ENCODE results near the gene CADPS2.

Gene CADPS2

DNA sequence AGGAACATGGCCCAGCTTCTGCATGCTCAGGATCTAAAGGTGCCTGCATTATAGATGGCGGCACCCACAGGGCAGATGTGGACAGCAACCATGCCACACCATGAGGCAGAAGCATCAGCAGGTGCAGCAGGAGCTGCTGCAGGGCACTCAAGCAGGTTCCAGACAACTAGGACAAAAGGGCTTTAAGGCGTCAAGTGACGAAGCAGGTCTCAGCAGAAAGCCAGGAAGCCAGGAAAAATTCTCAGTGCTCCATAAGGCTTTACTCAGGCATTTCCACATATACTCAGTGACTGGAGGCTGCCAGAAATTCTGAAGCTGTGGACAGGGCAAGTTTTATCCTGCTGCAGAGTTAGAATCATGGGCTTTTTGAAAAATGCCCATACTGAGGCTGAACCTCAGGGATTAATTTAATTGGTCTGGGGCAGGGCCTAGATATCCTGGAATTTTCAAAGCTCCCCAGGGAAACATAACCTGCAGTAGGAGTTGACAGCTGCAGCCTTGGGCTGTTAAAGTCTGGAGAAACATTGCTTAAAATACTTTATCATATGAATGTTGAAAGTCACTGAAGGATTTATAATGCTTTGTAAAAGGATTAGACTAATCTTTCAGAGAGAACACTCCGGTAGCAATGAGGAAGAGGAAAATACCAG, 115.4 kb downstream of the CADPS2 start:
- Mint-ChIP-seq H3K4me1 (no peaks in the 10 kb centered on the region), H3K9me3 (peaks cover 7% of the 10 kb centered on the region), H3K4me3 (no peak overlapping the region), H3K36me3 (no peaks in the 10 kb centered on the region), H3K27ac (no peak overlapping the region), H3K27me3 (no peaks in the 10 kb centered on the region)
- DNase-seq (ENCODE audit: low spot score in 2 of 2) (no peak), ATAC-seq (ENCODE audit: low read depth) (no peak)

DNA sequence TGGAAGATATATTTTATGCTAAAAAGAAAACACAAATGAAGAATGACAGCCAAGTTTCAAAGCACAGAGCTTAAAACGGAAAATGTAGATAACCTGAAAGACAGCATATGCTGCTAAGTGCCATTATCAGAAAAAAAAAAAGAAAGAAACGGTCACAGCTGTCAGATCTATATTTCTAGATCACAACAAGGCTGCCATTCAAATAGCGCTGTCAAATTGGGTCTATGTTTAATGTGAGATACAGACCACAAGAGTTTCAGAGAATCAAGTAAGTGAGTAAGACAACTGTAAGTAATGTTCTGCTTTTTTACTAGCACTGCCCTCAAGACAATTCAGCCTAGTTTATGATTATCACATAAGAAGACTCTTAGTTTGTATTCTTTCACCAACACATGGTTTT, 117.4 kb downstream of the CADPS2 start:
- H3K9me3 Mint-ChIP-seq, result peaks cover 8% of the 10 kb centered on the region

DNA sequence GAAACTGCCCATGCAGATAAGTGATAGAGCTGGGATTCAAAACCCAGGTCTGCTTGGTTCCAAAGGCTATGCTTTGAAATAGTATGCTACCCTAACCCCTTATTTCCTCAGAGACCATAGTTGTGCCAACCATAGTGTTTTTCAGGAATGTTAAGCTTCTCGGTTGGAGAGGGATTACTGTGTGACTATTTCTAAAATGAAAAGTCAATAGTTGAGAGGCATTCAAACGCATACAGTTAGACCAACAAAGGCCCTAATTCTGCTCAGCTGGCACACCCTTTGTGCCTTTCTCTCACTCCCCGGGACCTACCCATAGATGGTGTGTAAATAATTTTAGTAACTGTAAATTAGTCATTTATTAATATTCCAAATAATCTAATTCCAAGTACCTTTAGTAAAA, 118.9 kb downstream of the CADPS2 start:
- Mint-ChIP-seq H3K4me3 (no peak overlapping the region), H3K4me1 (no peaks in the 10 kb centered on the region), H3K9me3 (peaks cover 8% of the 10 kb centered on the region), H3K27ac (no peak overlapping the region), H3K36me3 (no peaks in the 10 kb centered on the region), H3K27me3 (no peaks in the 10 kb centered on the region)
- ATAC-seq (ENCODE audit: low read depth), result no peak
- no peak for DNase-seq (ENCODE audit: low spot score in 2 of 2)

More for the DNA sequence above, 117.4 kb downstream of the CADPS2 start:
- no peaks in the 10 kb centered on the region for H3K4me1 Mint-ChIP-seq
- no peak overlapping the region for H3K4me3 Mint-ChIP-seq
- H3K27ac Mint-ChIP-seq, result no peak overlapping the region
- ATAC-seq (ENCODE audit: low read depth), result no peak
- no peaks in the 10 kb centered on the region for H3K36me3 Mint-ChIP-seq
- H3K27me3 Mint-ChIP-seq, result no peaks in the 10 kb centered on the region
- DNase-seq (ENCODE audit: low spot score in 2 of 2), result no peak

DNA sequence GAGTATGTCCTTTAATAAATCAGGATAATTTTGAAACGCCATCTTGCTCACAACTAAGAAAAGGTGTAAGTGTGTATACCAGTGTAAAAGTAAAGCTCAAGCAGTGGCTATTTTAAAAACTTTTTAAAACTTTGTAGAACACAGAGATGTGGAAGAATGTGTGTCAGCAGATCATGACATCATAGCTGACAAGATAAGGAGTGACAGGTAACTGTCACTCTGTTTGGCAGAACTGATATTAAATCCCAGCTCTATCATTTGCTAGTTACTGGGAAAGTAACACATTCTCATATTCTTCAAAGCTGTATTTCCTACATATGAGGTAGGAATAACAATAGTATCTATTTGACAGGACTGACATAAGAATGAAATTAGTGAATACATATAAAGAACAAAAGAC, 119.7 kb downstream of the CADPS2 start:
- Mint-ChIP-seq H3K36me3 (no peaks in the 10 kb centered on the region), H3K4me1 (no peaks in the 10 kb centered on the region), H3K4me3 (no peak overlapping the region), H3K27ac (no peak overlapping the region), H3K27me3 (no peaks in the 10 kb centered on the region), H3K9me3 (peaks cover 5% of the 10 kb centered on the region)
- DNase-seq (ENCODE audit: low spot score in 2 of 2) (no peak), ATAC-seq (ENCODE audit: low read depth) (no peak)

DNA sequence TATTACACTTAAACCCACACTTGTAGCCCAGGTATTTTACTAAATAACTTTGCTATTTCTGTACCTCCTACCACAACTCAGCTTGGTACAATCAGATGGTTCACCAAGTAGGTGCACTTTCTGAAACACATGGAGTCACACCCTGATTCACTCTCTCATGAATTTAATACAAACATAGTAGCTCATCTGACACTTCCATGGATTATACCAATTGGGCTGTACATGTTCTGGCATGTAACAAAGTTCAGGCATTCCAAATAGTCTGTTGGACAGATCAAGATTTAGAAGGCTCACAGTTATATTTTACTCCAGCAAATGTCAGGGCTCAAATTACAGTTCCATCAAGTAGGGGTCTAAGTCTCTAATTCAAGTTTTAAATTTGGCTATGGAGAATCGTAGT, 121.4 kb downstream of the CADPS2 start:
- ATAC-seq (ENCODE audit: low read depth) (no peak), DNase-seq (ENCODE audit: low spot score in 2 of 2) (no peak)
- Mint-ChIP-seq H3K4me1 (no peaks in the 10 kb centered on the region), H3K27ac (no peak overlapping the region), H3K27me3 (no peaks in the 10 kb centered on the region), H3K4me3 (no peak overlapping the region), H3K9me3 (peaks cover 5% of the 10 kb centered on the region), H3K36me3 (no peaks in the 10 kb centered on the region)

DNA sequence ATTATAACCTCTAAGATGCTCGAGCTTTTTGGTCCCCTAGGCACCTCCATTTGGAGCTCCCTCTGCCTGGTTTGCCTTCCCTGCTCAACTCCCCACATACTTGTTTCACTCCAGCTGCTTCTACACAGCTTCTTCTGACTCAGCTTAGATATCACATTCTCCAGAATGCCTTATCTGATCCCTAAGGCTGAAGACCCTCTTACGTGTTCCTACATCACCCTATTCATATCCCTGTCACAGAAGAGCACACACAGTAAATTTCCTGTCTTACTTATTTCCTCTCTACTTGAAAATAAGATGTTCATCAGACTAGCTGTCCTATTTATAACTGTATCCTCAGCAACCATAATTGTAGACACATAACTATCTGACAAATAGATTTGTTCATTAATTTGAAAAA, 122.2 kb downstream of the CADPS2 start:
- H3K4me3 Mint-ChIP-seq, result no peak overlapping the region
- no peak for ATAC-seq (ENCODE audit: low read depth)
- H3K9me3 Mint-ChIP-seq, result peaks cover 5% of the 10 kb centered on the region
- H3K27me3 Mint-ChIP-seq, result no peaks in the 10 kb centered on the region
- H3K27ac Mint-ChIP-seq, result no peak overlapping the region
- H3K4me1 Mint-ChIP-seq, result no peaks in the 10 kb centered on the region
- DNase-seq (ENCODE audit: low spot score in 2 of 2), result no peak
- H3K36me3 Mint-ChIP-seq, result no peaks in the 10 kb centered on the region

DNA sequence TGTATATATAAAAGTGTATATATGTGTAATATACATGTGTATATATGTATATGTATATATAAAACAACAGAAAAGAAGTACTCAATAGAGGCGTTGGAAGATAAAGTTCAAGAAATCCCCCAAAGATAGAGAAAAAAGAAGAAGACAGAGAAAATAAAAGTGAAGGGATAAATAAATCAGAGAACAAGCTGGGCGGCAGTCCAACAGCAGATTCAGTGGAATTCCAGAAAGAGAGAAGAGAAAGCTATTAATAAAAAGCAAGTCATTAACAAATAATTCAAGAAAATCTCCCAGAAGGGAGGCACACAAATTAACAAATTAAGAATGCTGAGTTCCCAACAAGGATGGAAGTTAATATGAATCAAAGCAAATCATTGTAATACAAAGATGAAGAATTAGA, 124.2 kb downstream of the CADPS2 start:
- Mint-ChIP-seq H3K9me3 (peaks cover 5% of the 10 kb centered on the region), H3K36me3 (no peaks in the 10 kb centered on the region), H3K27ac (no peak overlapping the region), H3K27me3 (no peaks in the 10 kb centered on the region), H3K4me3 (no peak overlapping the region), H3K4me1 (no peaks in the 10 kb centered on the region)
- ATAC-seq (ENCODE audit: low read depth) (no peak), DNase-seq (ENCODE audit: low spot score in 2 of 2) (no peak)

DNA sequence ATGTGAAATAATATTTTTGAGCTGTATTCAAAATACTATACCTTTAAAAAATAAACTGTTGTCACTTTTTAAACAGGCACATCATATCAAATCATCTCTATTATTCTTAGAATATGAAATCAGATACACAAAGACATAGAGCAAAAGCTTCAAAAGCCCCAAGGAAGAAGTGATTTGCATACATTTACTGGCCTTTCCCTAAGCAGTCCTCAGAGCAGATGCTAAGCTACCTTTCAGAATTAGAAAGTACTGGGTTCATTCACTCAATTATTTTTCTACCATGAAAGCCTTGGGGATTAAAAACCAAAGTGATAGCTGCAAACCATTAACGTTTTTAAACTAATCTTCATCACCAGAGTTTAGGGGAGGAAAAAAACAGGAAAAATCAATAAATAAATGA, 127.8 kb downstream of the CADPS2 start:
- no peak for ATAC-seq (ENCODE audit: low read depth)
- DNase-seq (ENCODE audit: low spot score in 2 of 2), result no peak
- H3K4me1 Mint-ChIP-seq, result no peaks in the 10 kb centered on the region
- no peak overlapping the region for H3K27ac Mint-ChIP-seq
- no peaks in the 10 kb centered on the region for H3K9me3 Mint-ChIP-seq
- no peak overlapping the region for H3K4me3 Mint-ChIP-seq
- H3K27me3 Mint-ChIP-seq, result no peaks in the 10 kb centered on the region
- no peaks in the 10 kb centered on the region for H3K36me3 Mint-ChIP-seq

DNA sequence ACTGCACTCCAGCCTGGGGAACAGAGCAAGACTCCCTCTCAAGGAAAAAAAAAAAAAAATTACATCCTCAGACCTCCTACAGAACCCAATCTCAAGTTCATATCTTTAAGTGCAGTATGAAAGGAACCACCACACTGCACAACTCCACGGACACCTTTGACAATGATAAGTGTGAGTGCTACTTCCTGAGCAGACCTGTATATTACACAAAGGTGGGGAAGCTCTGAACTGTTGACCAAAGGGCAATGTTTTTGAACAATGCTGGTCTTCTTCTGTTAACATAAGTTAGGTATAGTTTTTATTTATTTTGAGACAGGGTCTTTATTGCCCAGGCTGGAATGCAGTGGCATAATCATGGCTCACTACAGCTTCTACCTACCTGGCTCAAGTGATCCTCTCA, 129.4 kb downstream of the CADPS2 start:
- Mint-ChIP-seq H3K27me3 (no peaks in the 10 kb centered on the region), H3K27ac (no peak overlapping the region), H3K4me3 (no peak overlapping the region), H3K9me3 (no peaks in the 10 kb centered on the region), H3K36me3 (no peaks in the 10 kb centered on the region), H3K4me1 (no peaks in the 10 kb centered on the region)
- DNase-seq (ENCODE audit: low spot score in 2 of 2), result no peak
- ATAC-seq (ENCODE audit: low read depth), result no peak

DNA sequence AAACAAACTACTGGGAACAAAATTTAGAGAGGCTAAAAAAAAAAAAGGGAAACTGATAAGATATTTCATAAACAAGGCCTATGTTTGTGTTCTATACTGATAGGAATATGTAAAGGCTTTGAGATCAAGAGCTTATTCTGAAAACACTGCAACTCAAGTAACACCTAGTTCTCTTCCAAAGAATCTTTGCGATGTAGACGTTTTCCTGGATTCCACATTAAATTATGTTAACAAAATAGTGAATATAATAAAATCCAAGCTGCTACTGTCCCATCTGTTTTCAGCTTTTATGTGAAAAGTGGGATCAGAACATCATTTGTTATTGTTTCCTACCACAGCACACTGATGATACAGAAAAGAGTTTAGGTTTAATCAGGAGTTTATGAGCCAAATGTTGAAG, 130.6 kb downstream of the CADPS2 start:
- no peaks in the 10 kb centered on the region for H3K27me3 Mint-ChIP-seq
- no peak overlapping the region for H3K4me3 Mint-ChIP-seq
- no peak for ATAC-seq (ENCODE audit: low read depth)
- no peaks in the 10 kb centered on the region for H3K9me3 Mint-ChIP-seq
- DNase-seq (ENCODE audit: low spot score in 2 of 2), result no peak
- no peak overlapping the region for H3K27ac Mint-ChIP-seq
- no peaks in the 10 kb centered on the region for H3K4me1 Mint-ChIP-seq
- no peaks in the 10 kb centered on the region for H3K36me3 Mint-ChIP-seq

DNA sequence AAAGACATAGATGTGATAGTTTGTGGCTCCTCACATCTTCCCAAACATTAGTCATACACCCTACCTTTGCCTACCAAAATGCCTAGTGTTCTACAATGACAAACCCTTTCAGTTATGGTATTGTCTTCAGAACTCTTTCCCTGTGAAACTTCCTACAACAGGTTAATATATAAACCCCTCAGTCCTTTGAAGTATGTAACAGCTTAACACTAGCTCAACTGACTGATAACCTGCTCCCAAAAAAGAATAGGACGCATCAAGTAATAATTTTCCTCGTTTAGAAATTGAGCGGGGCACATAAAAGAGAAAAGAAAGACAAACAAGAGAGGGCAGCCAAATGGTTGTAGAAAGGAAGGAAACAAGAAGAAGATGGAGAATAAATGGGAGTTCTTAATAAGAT, 133.7 kb downstream of the CADPS2 start:
- no peaks in the 10 kb centered on the region for H3K36me3 Mint-ChIP-seq
- no peak overlapping the region for H3K4me3 Mint-ChIP-seq

DNA sequence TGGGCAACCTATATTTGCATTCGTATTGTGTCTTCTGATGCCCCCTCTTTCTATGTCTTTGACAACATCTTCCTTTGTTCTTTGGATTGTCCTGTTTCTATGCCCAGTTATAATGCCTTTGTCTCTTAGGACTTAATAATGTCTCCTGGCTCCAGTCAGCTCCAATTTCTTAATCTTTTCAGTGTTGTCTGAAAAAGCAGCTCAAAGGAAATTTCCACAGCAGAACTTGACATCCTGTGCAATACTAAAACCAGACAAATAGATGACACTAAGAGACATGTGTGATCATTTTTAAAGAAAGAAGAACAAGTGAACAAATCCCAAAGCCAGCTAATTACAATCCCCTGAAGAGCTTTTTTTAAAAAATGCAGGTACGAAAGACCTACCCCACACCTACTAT, 135.9 kb downstream of the CADPS2 start:
- Mint-ChIP-seq H3K27me3 (no peaks in the 10 kb centered on the region), H3K4me3 (no peak overlapping the region), H3K9me3 (no peaks in the 10 kb centered on the region), H3K4me1 (no peaks in the 10 kb centered on the region), H3K36me3 (no peaks in the 10 kb centered on the region), H3K27ac (no peak overlapping the region)
- ATAC-seq (ENCODE audit: low read depth) (no peak), DNase-seq (ENCODE audit: low spot score in 2 of 2) (no peak)

More for the DNA sequence above, 133.7 kb downstream of the CADPS2 start:
- ATAC-seq (ENCODE audit: low read depth) (no peak), DNase-seq (ENCODE audit: low spot score in 2 of 2) (no peak)
- Mint-ChIP-seq H3K4me1 (no peaks in the 10 kb centered on the region), H3K27me3 (no peaks in the 10 kb centered on the region), H3K27ac (no peak overlapping the region), H3K9me3 (no peaks in the 10 kb centered on the region)

DNA sequence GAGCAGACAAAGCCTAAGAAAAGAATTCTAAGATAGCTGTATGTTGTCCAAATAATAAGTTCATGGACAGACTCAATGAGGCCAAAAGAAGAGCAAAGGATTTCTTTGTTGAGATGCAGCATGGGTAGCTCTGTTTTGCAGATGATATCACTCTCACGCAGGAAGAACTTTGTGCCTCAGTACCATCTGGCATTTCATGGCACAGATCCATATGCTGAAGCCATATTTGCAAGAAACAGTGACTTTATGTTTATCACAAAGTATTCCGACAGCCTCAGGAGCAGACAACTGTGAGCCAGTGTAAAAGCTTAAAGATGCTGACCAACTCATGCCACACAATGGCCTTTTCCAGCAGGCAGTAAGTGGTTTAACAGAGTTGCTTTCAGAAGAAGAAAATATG, 138.1 kb downstream of the CADPS2 start:
- H3K36me3 Mint-ChIP-seq, result no peaks in the 10 kb centered on the region

DNA sequence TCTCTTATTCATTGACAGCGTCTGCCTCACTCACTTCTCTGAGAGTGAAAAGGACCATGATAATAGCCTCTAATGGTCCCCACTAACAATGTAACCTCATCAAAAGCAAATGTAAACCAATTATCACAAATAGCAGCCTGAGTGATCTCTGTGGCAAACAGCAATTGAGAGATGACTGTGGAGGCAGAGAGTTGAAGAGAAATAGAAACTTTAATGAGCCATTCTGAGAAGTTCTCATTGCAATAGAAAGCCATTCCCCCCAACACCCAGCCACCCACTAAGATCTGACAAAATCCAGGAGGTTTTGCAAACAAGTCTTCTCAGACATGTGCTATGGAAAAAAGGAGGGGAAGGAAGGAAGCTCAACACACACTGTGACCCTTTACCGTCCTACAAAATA, 139.3 kb downstream of the CADPS2 start:
- DNase-seq (ENCODE audit: low spot score in 2 of 2) (no peak), ATAC-seq (ENCODE audit: low read depth) (no peak)
- Mint-ChIP-seq H3K36me3 (no peaks in the 10 kb centered on the region), H3K27me3 (no peaks in the 10 kb centered on the region), H3K27ac (no peak overlapping the region), H3K9me3 (no peaks in the 10 kb centered on the region), H3K4me1 (no peaks in the 10 kb centered on the region), H3K4me3 (no peak overlapping the region)

More for the DNA sequence above, 138.1 kb downstream of the CADPS2 start:
- ATAC-seq (ENCODE audit: low read depth), result no peak
- no peak for DNase-seq (ENCODE audit: low spot score in 2 of 2)
- H3K27me3 Mint-ChIP-seq, result no peaks in the 10 kb centered on the region
- H3K4me1 Mint-ChIP-seq, result no peaks in the 10 kb centered on the region
- no peaks in the 10 kb centered on the region for H3K9me3 Mint-ChIP-seq
- H3K4me3 Mint-ChIP-seq, result no peak overlapping the region
- H3K27ac Mint-ChIP-seq, result no peak overlapping the region

DNA sequence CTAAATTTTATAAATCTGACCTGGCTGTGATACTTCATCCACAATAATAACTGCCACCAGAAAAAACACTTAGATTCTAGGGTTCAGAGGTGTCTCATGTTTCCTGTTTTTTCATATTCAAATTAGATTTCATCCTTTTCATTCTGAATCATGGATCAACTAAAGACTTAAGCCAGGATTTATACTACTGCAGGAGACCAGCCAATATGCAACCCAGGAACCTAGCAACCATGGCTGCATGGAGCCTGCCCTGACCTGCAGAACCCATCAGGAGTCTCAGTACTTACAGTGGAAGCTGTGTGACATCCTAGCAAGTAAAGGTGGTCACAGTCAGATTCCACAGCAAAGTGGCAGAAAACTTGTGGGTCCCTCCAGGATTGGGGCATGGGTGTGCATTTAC, 143.0 kb downstream of the CADPS2 start:
- no peaks in the 10 kb centered on the region for H3K4me1 Mint-ChIP-seq
- DNase-seq (ENCODE audit: low spot score in 2 of 2) (no peak), ATAC-seq (ENCODE audit: low read depth) (no peak)
- no peaks in the 10 kb centered on the region for H3K9me3 Mint-ChIP-seq
- H3K27me3 Mint-ChIP-seq, result no peaks in the 10 kb centered on the region
- H3K27ac Mint-ChIP-seq, result no peak overlapping the region
- no peaks in the 10 kb centered on the region for H3K36me3 Mint-ChIP-seq
- H3K4me3 Mint-ChIP-seq, result no peak overlapping the region
